Tibial nerve (tissue), 4 donors: ENCODE measurements around the gene SLC35F1.

Experiments used
- CTCF ChIP-seq, 5 experiments: fragments of 200-600 bp in 3 of 5; fragments of 450-650 bp in 2 of 5; sonication (generic) in 3 of 5; IDR thresholded peaks; one replicate each; pipeline ENCODE4 v1.5.1; 2016 to 2019; ENCODE audit warnings: antibody characterized with exemption in 5 of 5, mild to moderate bottlenecking in 3 of 5, moderate library complexity in 2 of 5
- EP300 ChIP-seq, 2 donors: sonication (generic); formaldehyde crosslinking; IDR thresholded peaks; one replicate each; pipeline ENCODE4 v1.6.1; 2017; ENCODE audit warnings: antibody characterized with exemption in 2 of 2, mild to moderate bottlenecking in 1 of 2
- POLR2A ChIP-seq, 2 donors: fragments of 450-650 bp; IDR thresholded peaks; one replicate each; pipeline ENCODE4 v1.6.1; 2017; ENCODE audit warnings: antibody characterized with exemption in 2 of 2, mild to moderate bottlenecking in 2 of 2, moderate library complexity in 2 of 2

GRCh38 chr6:117992856-117993255, 85.8 kb downstream of the SLC35F1 start:
- TF ChIP-seq POLR2A (IDR thresholded peaks at IDR 0.05) (no peak), EP300 (IDR thresholded peaks at IDR 0.05) (no peak), CTCF (IDR thresholded peaks at IDR 0.05) (no peak)
